ENCODE measurements around the gene AHCYL2. TPM values are rescaled to one million over a fixed set of nuclear protein-coding genes. Genes with fewer than 3 reads are reported as not detected.
"Not testable (repeated sequence)": the region's sequence is repeated elsewhere in the genome, so short reads cannot be mapped to it uniquely, and the experiment has no call there.

The AHCYL2 gene
- total RNA-seq, 1 experiment from 2014 or later, result 23.2 TPM

GRCh38 chr7:129405527-129405926 is 180.7 kb downstream of the AHCYL2 start:
- Histone ChIP-seq H3K4me2 (ENCODE audit: insufficient read depth, insufficient read length, low read length) (no peak overlapping the region), H2AFZ (ENCODE audit: low read length) (no peak overlapping the region), H4K91ac (ENCODE audit: insufficient read length, low read depth, low read length) (no peak overlapping the region), H2BK20ac (ENCODE audit: low read depth, low read length, poor library complexity, severe bottlenecking) (no peak overlapping the region), H3K23ac (ENCODE audit: insufficient read length, low read depth, low read length) (no peak overlapping the region), H2BK5ac (ENCODE audit: insufficient read length, low read length) (no peak overlapping the region), H4K5ac (ENCODE audit: insufficient read length, low read depth, low read length) (no peak overlapping the region), H3T11ph (ENCODE audit: low read length) (no peak overlapping the region), H2AK5ac (ENCODE audit: insufficient read length, low read length) (no peak overlapping the region), H3K79me1 (ENCODE audit: insufficient read depth, low read depth, low read length, poor library complexity, severe bottlenecking) (no peaks in the 10 kb centered on the region), H3K27ac (ENCODE audit: insufficient read length, low read depth, low read length) (no peak overlapping the region), H3K23me2 (ENCODE audit: insufficient read length, low read depth, low read length, poor library complexity, severe bottlenecking) (no peaks in the 10 kb centered on the region), H3K79me2 (ENCODE audit: insufficient read depth, low read length) (no peaks in the 10 kb centered on the region), H3K18ac (ENCODE audit: insufficient read length, low read depth, low read length) (no peak overlapping the region), H3K27me3 (ENCODE audit: insufficient read depth, low read length) (no peaks in the 10 kb centered on the region), H2BK12ac (ENCODE audit: insufficient read length, low read depth, low read length) (no peak overlapping the region), H3K9ac (ENCODE audit: extremely low read depth, insufficient read length, low read length) (no peak overlapping the region), H3K4ac (ENCODE audit: low read depth, low read length) (no peak overlapping the region), H3K4me1 (ENCODE audit: insufficient read depth, low read length) (no peaks in the 10 kb centered on the region), H3K56ac (ENCODE audit: insufficient read length, low read depth, low read length) (no peak overlapping the region), H2BK120ac (ENCODE audit: low read depth, low read length, poor library complexity, severe bottlenecking) (no peak overlapping the region), H3K9me3 (ENCODE audit: control insufficient read depth, low read depth, low read length) (no peaks in the 10 kb centered on the region), H2BK15ac (ENCODE audit: low read depth, low read length) (no peak overlapping the region), H3K14ac (ENCODE audit: insufficient read depth, low read length) (no peak overlapping the region), H4K8ac (replicated peaks; ENCODE audit: insufficient read length, low read depth, low read length) (no peak overlapping the region), H4K20me1 (ENCODE audit: control insufficient read depth, insufficient read depth, insufficient read length) (no peaks in the 10 kb centered on the region)
- H3K4me1 Mint-ChIP-seq, result peaks cover 13 to 22% of the 10 kb centered on the region in 2 experiments
- peaks cover 6 to 22% (median 8%) of the 10 kb centered on the region in 3 experiments; a peak in 5 of 7 replicates for H3K36me3 Mint-ChIP-seq (ENCODE audit: insufficient read depth in 1 of 3, low read depth in 3 of 3)
- no peak overlapping the region for H3K27ac Mint-ChIP-seq
- DNase-seq, result no peak
- TF ChIP-seq, protein P1, sequence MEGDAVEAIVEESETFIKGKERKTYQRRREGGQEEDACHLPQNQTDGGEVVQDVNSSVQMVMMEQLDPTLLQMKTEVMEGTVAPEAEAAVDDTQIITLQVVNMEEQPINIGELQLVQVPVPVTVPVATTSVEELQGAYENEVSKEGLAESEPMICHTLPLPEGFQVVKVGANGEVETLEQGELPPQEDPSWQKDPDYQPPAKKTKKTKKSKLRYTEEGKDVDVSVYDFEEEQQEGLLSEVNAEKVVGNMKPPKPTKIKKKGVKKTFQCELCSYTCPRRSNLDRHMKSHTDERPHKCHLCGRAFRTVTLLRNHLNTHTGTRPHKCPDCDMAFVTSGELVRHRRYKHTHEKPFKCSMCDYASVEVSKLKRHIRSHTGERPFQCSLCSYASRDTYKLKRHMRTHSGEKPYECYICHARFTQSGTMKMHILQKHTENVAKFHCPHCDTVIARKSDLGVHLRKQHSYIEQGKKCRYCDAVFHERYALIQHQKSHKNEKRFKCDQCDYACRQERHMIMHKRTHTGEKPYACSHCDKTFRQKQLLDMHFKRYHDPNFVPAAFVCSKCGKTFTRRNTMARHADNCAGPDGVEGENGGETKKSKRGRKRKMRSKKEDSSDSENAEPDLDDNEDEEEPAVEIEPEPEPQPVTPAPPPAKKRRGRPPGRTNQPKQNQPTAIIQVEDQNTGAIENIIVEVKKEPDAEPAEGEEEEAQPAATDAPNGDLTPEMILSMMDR (conservative IDR thresholded peaks at IDR 0.05), result no peak
- H3K27me3 Mint-ChIP-seq (ENCODE audit: low read depth), result no peaks in the 10 kb centered on the region
- H3K9me3 Mint-ChIP-seq, result no peaks in the 10 kb centered on the region
- H3K4me3 Mint-ChIP-seq, result no peak overlapping the region

GRCh38 chr7:129410238-129410637 is 185.4 kb downstream of the AHCYL2 start:
- not testable (repeated sequence) for H3K4me3 Mint-ChIP-seq; H3K27me3 Mint-ChIP-seq (ENCODE audit: low read depth); H4K5ac ChIP-seq (ENCODE audit: insufficient read length, low read depth, low read length); H3K9me3 ChIP-seq (ENCODE audit: control insufficient read depth, low read depth, low read length); H4K8ac ChIP-seq (replicated peaks; ENCODE audit: insufficient read length, low read depth, low read length); H2BK12ac ChIP-seq (ENCODE audit: insufficient read length, low read depth, low read length); H3K9ac ChIP-seq (ENCODE audit: extremely low read depth, insufficient read length, low read length); H3K18ac ChIP-seq (ENCODE audit: insufficient read length, low read depth, low read length); H3K23ac ChIP-seq (ENCODE audit: insufficient read length, low read depth, low read length); H3K9me3 Mint-ChIP-seq; H4K20me1 ChIP-seq (ENCODE audit: control insufficient read depth, insufficient read depth, insufficient read length); DNase-seq; H3K27me3 ChIP-seq (ENCODE audit: insufficient read depth, low read length); H2BK5ac ChIP-seq (ENCODE audit: insufficient read length, low read length); H2BK120ac ChIP-seq (ENCODE audit: low read depth, low read length, poor library complexity, severe bottlenecking); H3K14ac ChIP-seq (ENCODE audit: insufficient read depth, low read length); H3T11ph ChIP-seq (ENCODE audit: low read length); H3K4ac ChIP-seq (ENCODE audit: low read depth, low read length); H3K4me1 ChIP-seq (ENCODE audit: insufficient read depth, low read length); H2BK15ac ChIP-seq (ENCODE audit: low read depth, low read length); H2AK5ac ChIP-seq (ENCODE audit: insufficient read length, low read length); H3K27ac ChIP-seq (ENCODE audit: insufficient read length, low read depth, low read length); H3K79me1 ChIP-seq (ENCODE audit: insufficient read depth, low read depth, low read length, poor library complexity, severe bottlenecking); H3K56ac ChIP-seq (ENCODE audit: insufficient read length, low read depth, low read length); H3K4me2 ChIP-seq (ENCODE audit: insufficient read depth, insufficient read length, low read length); H3K79me2 ChIP-seq (ENCODE audit: insufficient read depth, low read length); H3K23me2 ChIP-seq (ENCODE audit: insufficient read length, low read depth, low read length, poor library complexity, severe bottlenecking); H3K27ac Mint-ChIP-seq; H2BK20ac ChIP-seq (ENCODE audit: low read depth, low read length, poor library complexity, severe bottlenecking); H3K4me1 Mint-ChIP-seq; H2AFZ ChIP-seq (ENCODE audit: low read length); H4K91ac ChIP-seq (ENCODE audit: insufficient read length, low read depth, low read length)
- H3K36me3 Mint-ChIP-seq (ENCODE audit: insufficient read depth in 1 of 3, low read depth in 3 of 3), result peaks cover 12 to 34% (median 21%) of the 10 kb centered on the region in 3 experiments; a peak in 6 of 7 replicates
- no CpG with 5 or more reads among the region's 8 CpGs for WGBS (ENCODE audit: extremely low coverage, insufficient read length, low lambda C conversion rate)

Data from H9 (cell line).